Umbilical cord (tissue), 2 donors: ENCODE measurements around the gene SLC9A2. TPM values are rescaled to one million over a fixed set of nuclear protein-coding genes. Genes with fewer than 3 reads are reported as not detected.

Experiments
- DNase-seq: peaks from one replicate; pipeline ENCODE4 v3.0.0-alpha.2; 2015; ENCODE audit warnings: low spot score
- total RNA-seq: library from RNA; depleted of rRNA; stranded (reverse); fragments of >200 nt; gene quantifications from one replicate; pipeline ENCODE4 v1.2.3, GENCODE V29; 2014; ENCODE audit warnings: low replicate concordance; ENCODE audit not compliant: insufficient read depth

The SLC9A2 gene
- total RNA-seq, 1 donor from 2014 or later, result 5.1 TPM

- DNase-seq, result no peak
These were observed 52.9 kb downstream of the SLC9A2 start for GRCh38 chr2:102672107-102672776.

- DNase-seq, result no peak
These were observed 55.0 kb downstream of the SLC9A2 start for GRCh38 chr2:102674370-102674769.

- DNase-seq, result no peak
These were observed 55.5 kb downstream of the SLC9A2 start for GRCh38 chr2:102674836-102675235.

GRCh38 chr2:102677244-102678215 lies 58.2 kb downstream of the SLC9A2 start:
- no peak for DNase-seq

GRCh38 chr2:102678442-102678841 lies 59.1 kb downstream of the SLC9A2 start:
- no peak for DNase-seq

GRCh38 chr2:102686479-102687439 lies 67.4 kb downstream of the SLC9A2 start:
- DNase-seq, result no peak

GRCh38 chr2:102690012-102690411 lies 70.7 kb downstream of the SLC9A2 start:
- DNase-seq, result no peak

- DNase-seq, result no peak
These were observed 77.1 kb downstream of the SLC9A2 start for GRCh38 chr2:102696463-102696862.

- DNase-seq, result no peak
These were observed 79.2 kb downstream of the SLC9A2 start for GRCh38 chr2:102698369-102699111.

GRCh38 chr2:102703305-102703704 lies 84.0 kb downstream of the SLC9A2 start:
- DNase-seq, result no peak

- DNase-seq, result peak; percentile 10
These were observed 84.4 kb downstream of the SLC9A2 start for GRCh38 chr2:102703748-102704147.

- no peak for DNase-seq
These were observed 85.2 kb downstream of the SLC9A2 start for GRCh38 chr2:102704531-102704930.

- no peak for DNase-seq
These were observed 88.7 kb downstream of the SLC9A2 start for GRCh38 chr2:102707796-102708695.

GRCh38 chr2:102708847-102709559 lies 89.7 kb downstream of the SLC9A2 start:
- DNase-seq, result no peak

GRCh38 chr2:102717308-102718018 lies 98.1 kb downstream of the SLC9A2 start:
- peak; percentile 64 for DNase-seq

- no peak for DNase-seq
These were observed 99.3 kb downstream of the SLC9A2 start for GRCh38 chr2:102718387-102719316.

GRCh38 chr2:102724016-102724490 lies 104.7 kb downstream of the SLC9A2 start:
- no peak for DNase-seq
